Hematopoietic multipotent progenitor cell treated with erythropoietin and hydrocortisone succinate and interleukin-3 and kit ligand, for 15 days (in vitro differentiated cells): Measurements from ENCODE around the gene TLCD3A.
"Not testable (repeated sequence)": the region's sequence is repeated elsewhere in the genome, so short reads cannot be mapped to it uniquely, and the experiment has no call there.

Experiments
- DNase-seq: peaks from one replicate; pipeline ENCODE4 v3.0.0-alpha.2; 2015; ENCODE audit warnings: low spot score

The TLCD3A gene

DNA sequence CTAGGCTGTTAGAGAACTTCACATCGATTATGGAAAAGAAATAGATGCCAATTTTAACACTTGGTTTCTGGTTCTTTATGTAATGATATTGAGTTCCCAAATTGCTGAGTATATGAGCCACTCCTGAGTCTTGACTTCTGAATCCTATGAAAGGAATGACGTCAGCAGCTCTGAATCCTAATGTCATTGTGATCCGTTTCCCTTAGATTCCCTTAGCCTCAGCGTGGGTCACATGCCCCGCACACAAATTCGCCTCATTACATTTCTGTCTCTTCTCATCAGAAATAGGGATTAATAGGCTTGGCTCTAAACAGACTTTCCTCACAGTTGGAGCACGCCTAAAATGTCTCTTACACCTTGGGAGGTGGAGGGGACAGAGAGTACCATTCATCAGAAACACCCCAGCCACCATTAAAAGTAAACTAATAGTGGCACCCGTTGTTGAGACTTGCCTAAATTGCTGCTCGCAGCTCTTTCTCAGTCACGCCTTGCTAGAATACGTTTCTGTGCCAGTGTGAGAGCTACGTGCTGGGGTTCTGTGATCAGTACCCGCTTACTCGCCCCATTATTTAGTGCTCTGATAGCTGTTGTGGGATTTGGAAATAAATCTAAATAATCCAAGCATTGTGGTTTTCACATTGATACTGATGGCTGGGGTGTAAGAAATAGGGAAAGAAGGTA is 56.9 kb downstream of the TLCD3A start:
- DNase-seq: no peak

DNA sequence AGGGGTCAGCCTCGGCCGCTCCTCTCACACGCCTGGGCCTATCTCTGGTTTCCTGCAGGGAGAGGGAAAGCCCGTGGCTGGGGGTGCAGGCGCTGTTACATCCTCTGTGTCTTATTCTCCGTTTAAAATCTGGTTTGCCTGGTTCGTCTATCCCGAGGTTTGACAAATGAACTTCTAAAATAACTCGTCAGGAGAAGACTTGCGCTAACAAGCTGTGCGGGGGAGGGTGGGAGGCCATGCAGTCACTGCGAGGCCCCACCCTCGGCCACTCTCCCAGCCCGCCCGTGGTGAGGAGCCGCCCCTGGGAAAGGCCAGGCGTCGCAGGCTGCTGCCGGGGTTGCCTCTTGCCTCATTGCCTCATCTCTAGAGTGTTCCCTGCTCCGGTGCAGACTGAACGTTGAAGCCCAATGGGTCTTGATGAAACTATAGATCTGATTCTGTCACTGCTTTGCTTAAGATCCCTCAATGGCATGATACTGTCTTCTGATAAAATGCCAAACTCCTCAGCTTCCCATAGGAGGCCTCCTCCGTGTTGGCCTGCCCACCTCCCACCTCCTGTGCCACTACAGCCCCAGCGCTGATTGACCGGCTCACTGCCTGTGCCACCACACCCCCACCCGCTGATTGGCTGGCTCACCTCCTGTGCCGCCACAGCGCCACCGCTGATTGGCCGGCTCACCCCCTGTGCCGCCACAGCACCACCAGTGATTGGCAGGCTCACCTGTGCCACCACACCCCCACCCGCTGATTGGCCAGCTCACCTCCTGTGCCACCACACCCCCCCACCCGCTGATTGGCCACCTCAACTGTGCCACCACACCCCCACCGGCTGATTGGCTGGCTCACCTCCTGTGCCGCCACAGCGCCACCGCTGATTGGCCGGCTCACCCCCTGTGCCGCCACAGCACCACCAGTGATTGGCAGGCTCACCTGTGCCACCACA is 57.8 kb downstream of the TLCD3A start:
- not testable (repeated sequence) for DNase-seq

DNA sequence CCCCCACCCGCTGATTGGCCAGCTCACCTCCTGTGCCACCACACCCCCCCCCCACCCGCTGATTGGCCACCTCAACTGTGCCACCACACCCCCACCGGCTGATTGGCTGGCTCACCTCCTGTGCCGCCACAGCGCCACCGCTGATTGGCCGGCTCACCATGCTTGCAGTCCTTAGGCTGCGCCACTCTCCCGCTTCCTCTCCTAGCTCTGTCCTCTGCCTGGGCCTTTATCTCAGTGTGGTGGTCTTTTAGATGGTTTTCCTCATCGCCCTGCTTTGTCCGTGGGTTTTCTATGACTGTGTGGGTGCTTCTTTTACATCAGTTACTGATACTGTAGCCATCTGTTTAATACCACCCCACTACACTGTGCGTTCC is 58.5 kb downstream of the TLCD3A start:
- DNase-seq: not testable (repeated sequence)

DNA sequence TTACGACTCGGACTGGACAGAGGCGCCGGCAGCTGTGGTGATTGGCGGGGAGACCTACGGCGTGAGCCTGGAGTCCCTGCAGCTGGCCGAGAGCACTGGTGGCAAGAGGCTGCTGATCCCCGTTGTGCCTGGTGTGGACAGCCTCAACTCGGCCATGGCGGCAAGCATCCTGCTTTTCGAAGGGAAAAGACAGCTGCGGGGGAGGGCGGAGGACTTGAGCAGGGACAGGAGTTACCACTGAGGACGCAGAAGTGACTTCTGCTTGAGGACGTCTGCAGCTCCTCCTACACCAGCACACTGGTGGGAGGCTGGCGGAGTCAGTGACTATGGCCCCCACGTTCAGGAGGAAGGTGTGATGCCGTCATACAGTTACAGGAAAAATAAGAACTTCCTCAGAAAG is 59.4 kb downstream of the TLCD3A start:
- no peak for DNase-seq

DNA sequence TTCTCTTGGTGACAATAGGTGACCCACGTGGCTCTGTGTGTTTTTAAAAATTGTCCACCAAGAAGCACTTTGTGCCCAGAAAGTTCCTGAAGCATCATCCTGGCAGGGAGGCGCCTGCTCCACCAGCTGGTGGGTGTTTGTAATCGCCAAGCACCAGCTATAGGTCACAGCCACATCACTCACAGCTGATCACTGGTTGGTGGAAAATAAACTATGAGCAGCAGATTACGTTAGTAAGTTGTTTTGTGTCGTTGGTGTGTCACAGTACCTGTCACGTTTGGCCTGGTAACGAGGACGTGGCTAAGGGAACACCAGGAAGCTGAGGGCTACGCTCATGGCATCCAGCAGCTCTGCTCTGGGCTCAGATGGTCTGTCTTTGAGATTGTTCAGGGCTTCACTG is 59.9 kb downstream of the TLCD3A start:
- no peak for DNase-seq
